ENCODE data around the gene BICD1. TPM values are rescaled to one million over a fixed set of nuclear protein-coding genes. Genes with fewer than 3 reads are reported as not detected.

Gene BICD1
- total RNA-seq, 3 donors from 2014 or later = 4.1 to 13.7 (median 5.3) TPM

DNA sequence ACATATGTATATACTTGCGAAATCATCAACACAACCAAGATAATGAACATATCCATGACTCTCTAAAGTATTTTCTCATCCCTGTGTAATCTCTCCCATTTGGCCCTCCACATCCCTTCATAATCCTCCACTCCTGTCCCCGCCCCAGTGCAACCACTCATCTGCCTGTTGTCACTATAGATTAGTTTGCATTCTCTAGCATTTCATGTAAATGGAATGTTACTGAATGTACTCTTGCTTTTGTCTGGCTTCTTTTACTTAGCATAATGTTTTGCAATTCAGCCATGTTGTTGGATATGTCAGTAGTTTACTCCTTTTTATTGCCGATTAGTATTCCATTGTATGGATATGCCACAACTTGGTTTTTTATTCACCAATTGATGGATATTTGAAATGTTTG lies 99.1 kb downstream of the BICD1 start:
- no peak for DNase-seq
- intact Hi-C loops (cut with DNase I, micrococcal nuclease) = no loop called here
- no peak overlapping the region for H3K4me3 ChIP-seq
- no peaks in the 10 kb centered on the region for H3K4me1 ChIP-seq (ENCODE audit: low read depth)
- ATAC-seq = no peak
- TF ChIP-seq, protein P1, sequence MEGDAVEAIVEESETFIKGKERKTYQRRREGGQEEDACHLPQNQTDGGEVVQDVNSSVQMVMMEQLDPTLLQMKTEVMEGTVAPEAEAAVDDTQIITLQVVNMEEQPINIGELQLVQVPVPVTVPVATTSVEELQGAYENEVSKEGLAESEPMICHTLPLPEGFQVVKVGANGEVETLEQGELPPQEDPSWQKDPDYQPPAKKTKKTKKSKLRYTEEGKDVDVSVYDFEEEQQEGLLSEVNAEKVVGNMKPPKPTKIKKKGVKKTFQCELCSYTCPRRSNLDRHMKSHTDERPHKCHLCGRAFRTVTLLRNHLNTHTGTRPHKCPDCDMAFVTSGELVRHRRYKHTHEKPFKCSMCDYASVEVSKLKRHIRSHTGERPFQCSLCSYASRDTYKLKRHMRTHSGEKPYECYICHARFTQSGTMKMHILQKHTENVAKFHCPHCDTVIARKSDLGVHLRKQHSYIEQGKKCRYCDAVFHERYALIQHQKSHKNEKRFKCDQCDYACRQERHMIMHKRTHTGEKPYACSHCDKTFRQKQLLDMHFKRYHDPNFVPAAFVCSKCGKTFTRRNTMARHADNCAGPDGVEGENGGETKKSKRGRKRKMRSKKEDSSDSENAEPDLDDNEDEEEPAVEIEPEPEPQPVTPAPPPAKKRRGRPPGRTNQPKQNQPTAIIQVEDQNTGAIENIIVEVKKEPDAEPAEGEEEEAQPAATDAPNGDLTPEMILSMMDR (IDR thresholded peaks at IDR 0.05) = no peak
- no peaks in the 10 kb centered on the region for H3K9me3 ChIP-seq
- H3K36me3 ChIP-seq (ENCODE audit: low read depth) = no peaks in the 10 kb centered on the region

DNA sequence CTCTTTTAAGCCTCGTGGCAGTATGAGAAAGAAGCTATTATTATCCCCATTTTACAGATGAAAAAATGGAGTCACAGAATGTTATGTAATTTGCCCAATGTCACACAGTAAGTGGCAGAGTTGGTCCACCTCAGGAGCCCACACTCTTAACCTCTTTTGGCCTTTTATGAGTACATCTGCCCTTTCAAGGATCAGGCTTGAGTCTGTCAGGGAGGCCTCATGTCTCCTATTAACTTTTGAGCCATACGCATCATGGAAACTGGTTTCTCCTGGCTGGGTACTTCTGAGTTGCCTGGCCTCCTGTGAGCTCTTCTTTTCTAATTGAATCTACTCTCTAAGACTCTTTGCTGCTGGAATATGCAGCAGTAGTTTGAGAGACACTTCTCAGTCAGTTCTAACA lies 101.7 kb downstream of the BICD1 start:
- TF ChIP-seq, protein P1 (IDR thresholded peaks at IDR 0.05) = no peak
- intact Hi-C loops (cut with DNase I, micrococcal nuclease) = no loop called here

DNA sequence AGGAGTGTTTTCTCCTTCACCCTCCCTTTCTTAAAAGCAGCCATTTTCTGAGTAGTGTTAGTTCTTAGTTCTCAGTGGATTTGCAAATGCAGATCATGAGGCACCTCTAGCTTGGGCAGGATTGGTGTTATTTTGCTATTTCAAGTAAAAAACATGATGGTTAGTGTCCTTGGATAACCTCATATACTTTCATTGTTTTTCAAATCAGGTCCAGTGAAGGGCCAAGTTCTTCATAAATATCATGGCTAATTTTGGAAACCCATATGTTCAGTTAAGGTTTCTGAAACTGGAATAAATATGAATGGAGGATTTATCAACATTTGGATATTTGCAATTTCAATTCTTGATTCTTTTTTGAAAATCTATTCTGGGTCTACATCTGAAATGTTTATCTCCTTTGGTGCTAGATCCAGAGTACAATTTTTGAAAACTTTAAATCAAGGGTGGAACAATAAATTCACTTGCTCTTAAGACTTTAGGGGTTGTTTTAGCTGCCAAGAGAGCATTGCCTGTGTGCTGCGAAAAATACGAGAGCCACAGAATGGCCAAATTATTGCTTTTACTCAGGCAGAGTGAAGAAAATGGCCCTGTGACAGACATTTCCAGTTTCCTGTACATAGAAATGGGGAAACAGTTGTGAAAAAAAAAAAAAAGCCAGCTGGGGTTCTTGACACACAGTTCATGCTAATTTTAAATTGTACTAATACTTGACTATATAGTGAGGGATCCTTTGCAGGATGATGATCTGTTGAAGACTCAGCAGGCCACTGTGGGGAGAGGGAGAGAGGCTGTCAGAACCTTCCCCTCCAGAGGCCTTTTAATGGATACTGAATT lies 104.6 kb downstream of the BICD1 start:
- H3K4me1 ChIP-seq (ENCODE audit: low read depth) = no peaks in the 10 kb centered on the region
- no peak for ATAC-seq
- no peaks in the 10 kb centered on the region for H3K36me3 ChIP-seq (ENCODE audit: low read depth)
- H3K9me3 ChIP-seq = no peaks in the 10 kb centered on the region
- TF ChIP-seq, protein P1 (IDR thresholded peaks at IDR 0.05) = no peak
- no peak for DNase-seq
- H3K4me3 ChIP-seq = no peak overlapping the region
- intact Hi-C loops (cut with DNase I, micrococcal nuclease) = no loop called here

More for the DNA sequence above, 101.7 kb downstream of the BICD1 start:
- DNase-seq = no peak
- no peaks in the 10 kb centered on the region for H3K36me3 ChIP-seq (ENCODE audit: low read depth)
- H3K4me1 ChIP-seq (ENCODE audit: low read depth) = no peaks in the 10 kb centered on the region
- no peak for ATAC-seq
- H3K4me3 ChIP-seq = no peak overlapping the region
- no peaks in the 10 kb centered on the region for H3K9me3 ChIP-seq

DNA sequence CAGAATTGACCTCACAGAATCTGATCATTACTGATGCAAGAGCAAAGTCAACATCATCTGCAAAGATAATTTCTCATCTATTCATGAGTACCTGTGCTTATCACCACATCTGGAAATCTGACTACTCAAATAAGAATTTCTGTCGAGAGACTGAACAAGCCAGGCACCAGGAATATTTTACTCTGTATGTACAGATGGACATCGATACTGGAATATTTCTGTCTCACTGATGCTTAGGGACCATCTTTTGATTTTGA lies 105.2 kb downstream of the BICD1 start:
- intact Hi-C loops (cut with DNase I, micrococcal nuclease) = no loop called here
- Histone ChIP-seq H3K36me3 (ENCODE audit: low read depth) (no peaks in the 10 kb centered on the region), H3K9me3 (no peaks in the 10 kb centered on the region), H3K4me1 (ENCODE audit: low read depth) (no peaks in the 10 kb centered on the region), H3K4me3 (no peak overlapping the region)
- ATAC-seq (no peak), DNase-seq (no peak)
- TF ChIP-seq, protein P1 (IDR thresholded peaks at IDR 0.05) = no peak

DNA sequence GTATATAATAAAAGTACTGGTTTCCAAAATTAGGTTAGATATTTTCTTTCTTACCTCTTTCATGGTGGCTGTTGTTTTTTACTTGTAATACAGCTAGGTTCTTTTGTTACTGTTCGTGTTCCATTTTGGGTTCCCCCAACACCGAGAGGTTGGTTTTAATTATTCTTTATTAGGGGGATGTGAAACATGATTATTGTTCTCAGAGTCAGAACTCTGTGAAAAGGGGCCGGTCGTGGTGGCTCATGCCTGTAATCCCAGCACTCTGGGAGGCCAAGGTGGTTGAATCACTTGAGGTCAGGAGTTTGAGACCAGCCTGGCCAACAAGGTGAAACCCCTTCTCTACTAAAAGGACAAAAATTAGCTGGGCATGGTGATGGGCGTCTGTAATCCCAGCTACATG lies 108.1 kb downstream of the BICD1 start:
- H3K4me1 ChIP-seq (ENCODE audit: low read depth) = no peaks in the 10 kb centered on the region

More for the DNA sequence above, 108.1 kb downstream of the BICD1 start:
- Histone ChIP-seq H3K9me3 (no peaks in the 10 kb centered on the region), H3K36me3 (ENCODE audit: low read depth) (no peaks in the 10 kb centered on the region), H3K4me3 (no peak overlapping the region)
- DNase-seq = no peak
- TF ChIP-seq, protein P1 (IDR thresholded peaks at IDR 0.05) = no peak
- ATAC-seq = no peak
- intact Hi-C loops (cut with DNase I, micrococcal nuclease) = no loop called here

Measured in mucosa of descending colon (tissue), 3 donors.